ENCODE measurements around the gene SPECC1. TPM values are rescaled to one million over a fixed set of nuclear protein-coding genes. Genes with fewer than 3 reads are reported as not detected.
"Not testable (repeated sequence)": the region's sequence is repeated elsewhere in the genome, so short reads cannot be mapped to it uniquely, and the experiment has no call there.

The SPECC1 gene
- total RNA-seq, 1 donor from 2014 or later: 38.0 TPM

- no peak overlapping the region for H3K4me3 Mint-ChIP-seq
- peaks cover 4% of the 10 kb centered on the region for H3K36me3 Mint-ChIP-seq
- peaks cover 16% of the 10 kb centered on the region for H3K4me1 Mint-ChIP-seq (ENCODE audit: unreplicated experiment)
- no peak for DNase-seq (ENCODE audit: extremely low spot score, unreplicated experiment)
- no peaks in the 10 kb centered on the region for H3K27me3 Mint-ChIP-seq
- no peaks in the 10 kb centered on the region for H3K9me3 Mint-ChIP-seq
- H3K27ac Mint-ChIP-seq: no peak overlapping the region
- no peak for TF ChIP-seq CTCF (conservative IDR thresholded peaks at IDR 0.05)
Observed at GRCh38 chr17:20236578-20237227, 227.5 kb downstream of the SPECC1 start.

- not testable (repeated sequence) for DNase-seq (ENCODE audit: extremely low spot score, unreplicated experiment); H3K4me3 Mint-ChIP-seq; H3K9me3 Mint-ChIP-seq; H3K27me3 Mint-ChIP-seq; H3K36me3 Mint-ChIP-seq; H3K27ac Mint-ChIP-seq
- H3K4me1 Mint-ChIP-seq (ENCODE audit: unreplicated experiment): peaks cover 16% of the 10 kb centered on the region
Observed at GRCh38 chr17:20239776-20240175, 230.6 kb downstream of the SPECC1 start.

- DNase-seq (ENCODE audit: extremely low spot score, unreplicated experiment): no peak
- Mint-ChIP-seq H3K36me3 (peaks cover 9% of the 10 kb centered on the region), H3K4me3 (no peak overlapping the region), H3K27ac (no peak overlapping the region), H3K27me3 (no peaks in the 10 kb centered on the region), H3K4me1 (ENCODE audit: unreplicated experiment) (peaks cover 8% of the 10 kb centered on the region), H3K9me3 (no peaks in the 10 kb centered on the region)
- TF ChIP-seq CTCF (conservative IDR thresholded peaks at IDR 0.05): no peak
Observed at GRCh38 chr17:20241855-20242254, 232.7 kb downstream of the SPECC1 start.

- H3K4me3 Mint-ChIP-seq: no peak overlapping the region
- H3K9me3 Mint-ChIP-seq: no peaks in the 10 kb centered on the region
- peaks cover 6% of the 10 kb centered on the region for H3K4me1 Mint-ChIP-seq (ENCODE audit: unreplicated experiment)
- no peak overlapping the region for H3K27ac Mint-ChIP-seq
- H3K36me3 Mint-ChIP-seq: peaks cover 10% of the 10 kb centered on the region
- no peak for TF ChIP-seq CTCF (conservative IDR thresholded peaks at IDR 0.05)
- DNase-seq (ENCODE audit: extremely low spot score, unreplicated experiment): no peak
- no peaks in the 10 kb centered on the region for H3K27me3 Mint-ChIP-seq
Observed at GRCh38 chr17:20242271-20242670, 233.1 kb downstream of the SPECC1 start.

- no peaks in the 10 kb centered on the region for H3K9me3 Mint-ChIP-seq
- no peaks in the 10 kb centered on the region for H3K4me1 Mint-ChIP-seq (ENCODE audit: unreplicated experiment)
- DNase-seq (ENCODE audit: extremely low spot score, unreplicated experiment): no peak
- H3K27ac Mint-ChIP-seq: no peak overlapping the region
- H3K36me3 Mint-ChIP-seq: peaks cover 19% of the 10 kb centered on the region
- no peak overlapping the region for H3K4me3 Mint-ChIP-seq
- H3K27me3 Mint-ChIP-seq: no peaks in the 10 kb centered on the region
- TF ChIP-seq CTCF (conservative IDR thresholded peaks at IDR 0.05): no peak
Observed at GRCh38 chr17:20243524-20243923, 234.4 kb downstream of the SPECC1 start.

- no peaks in the 10 kb centered on the region for H3K9me3 Mint-ChIP-seq
Observed at GRCh38 chr17:20244671-20245070, 235.5 kb downstream of the SPECC1 start.

More at GRCh38 chr17:20244671-20245070, 235.5 kb downstream of the SPECC1 start:
- H3K27ac Mint-ChIP-seq: no peak overlapping the region
- H3K27me3 Mint-ChIP-seq: no peaks in the 10 kb centered on the region
- no peaks in the 10 kb centered on the region for H3K4me1 Mint-ChIP-seq (ENCODE audit: unreplicated experiment)
- peaks cover 23% of the 10 kb centered on the region for H3K36me3 Mint-ChIP-seq
- no peak for DNase-seq (ENCODE audit: extremely low spot score, unreplicated experiment)
- no peak overlapping the region for H3K4me3 Mint-ChIP-seq
- TF ChIP-seq CTCF (conservative IDR thresholded peaks at IDR 0.05): no peak
